HEK293T (cell line): ENCODE results near the gene ETV6.

Source experiments
- CTCF ChIA-PET: fragments of 350-600 bp; formaldehyde crosslinking; extraction: SDS; loops from one replicate; lab custom pipeline; 2021; ENCODE audit warnings: antibody characterized with exemption, inconsistent platforms; lab: Yijun Ruan, JAX
- POLR2A ChIA-PET: fragments of 350-600 bp; formaldehyde crosslinking; extraction: SDS; loops from one replicate; lab custom pipeline; 2020; ENCODE audit warnings: antibody characterized with exemption, inconsistent platforms; lab: Yijun Ruan, JAX
- DNase-seq: peaks from one replicate; pipeline ENCODE4 v3.0.0; 2012; ENCODE audit warnings: mixed read lengths; ENCODE audit errors: extremely low spot score
- ARNT ChIP-seq: fragments of 450-650 bp; IDR thresholded peaks from 2 replicates; pipeline ENCODE4 v1.6.1; 2017; ENCODE audit warnings: mild to moderate bottlenecking
- BHLHE40 ChIP-seq: fragments of 450-650 bp; IDR thresholded peaks from 2 replicates; pipeline ENCODE4 v1.6.1; 2016; ENCODE audit warnings: mild to moderate bottlenecking, moderate library complexity, borderline replicate concordance
- CTBP1 ChIP-seq: fragments of 450-650 bp; IDR thresholded peaks from 2 replicates; pipeline ENCODE4 v1.6.1; 2016; ENCODE audit warnings: borderline replicate concordance
- ELF4 ChIP-seq: fragments of 450-650 bp; IDR thresholded peaks from 2 replicates; pipeline ENCODE4 v1.6.1; 2017; ENCODE audit warnings: antibody characterized with exemption
- FOXA1 ChIP-seq: fragments of 450-650 bp; IDR thresholded peaks from 2 replicates; pipeline ENCODE4 v1.6.1; 2016; ENCODE audit warnings: mild to moderate bottlenecking
- FOXK2 ChIP-seq: fragments of 450-650 bp; IDR thresholded peaks from 2 replicates; pipeline ENCODE4 v1.6.1; 2016; ENCODE audit warnings: mild to moderate bottlenecking
- FOXM1 ChIP-seq: fragments of 450-650 bp; IDR thresholded peaks from 2 replicates; pipeline ENCODE4 v1.6.1; 2017; ENCODE audit warnings: mild to moderate bottlenecking, borderline replicate concordance
- HDGF ChIP-seq: fragments of 450-650 bp; IDR thresholded peaks from 2 replicates; pipeline ENCODE4 v1.6.1; 2017; ENCODE audit warnings: antibody characterized with exemption, borderline replicate concordance
- L3MBTL2 ChIP-seq: fragments of 450-650 bp; conservative IDR thresholded peaks from 2 replicates; pipeline ENCODE4 v1.6.1; 2016; ENCODE audit warnings: mild to moderate bottlenecking
- LEF1 ChIP-seq: fragments of 450-650 bp; IDR thresholded peaks from 2 replicates; pipeline ENCODE4 v1.6.1; 2017; ENCODE audit warnings: mild to moderate bottlenecking, borderline replicate concordance
- NFRKB ChIP-seq: fragments of 450-650 bp; IDR thresholded peaks from 2 replicates; pipeline ENCODE4 v1.6.1; 2016; ENCODE audit warnings: mild to moderate bottlenecking, moderate library complexity
- SP1 ChIP-seq: fragments of 450-650 bp; IDR thresholded peaks from 2 replicates; pipeline ENCODE4 v1.6.1; 2017
- SUZ12 ChIP-seq: fragments of 450-650 bp; IDR thresholded peaks from 2 replicates; pipeline ENCODE4 v1.6.1; 2016; ENCODE audit warnings: mild to moderate bottlenecking
- TARDBP ChIP-seq: fragments of 450-650 bp; IDR thresholded peaks from 2 replicates; pipeline ENCODE4 v1.6.1; 2016
- ZNF384 ChIP-seq: fragments of 450-650 bp; IDR thresholded peaks from 2 replicates; pipeline ENCODE4 v1.6.1; 2016
- TF ChIP-seq, protein P1 (sequence below): fragments of 450-650 bp; IDR thresholded peaks from 2 replicates; pipeline ENCODE4 v1.6.1; 2016

The ETV6 gene

DNA sequence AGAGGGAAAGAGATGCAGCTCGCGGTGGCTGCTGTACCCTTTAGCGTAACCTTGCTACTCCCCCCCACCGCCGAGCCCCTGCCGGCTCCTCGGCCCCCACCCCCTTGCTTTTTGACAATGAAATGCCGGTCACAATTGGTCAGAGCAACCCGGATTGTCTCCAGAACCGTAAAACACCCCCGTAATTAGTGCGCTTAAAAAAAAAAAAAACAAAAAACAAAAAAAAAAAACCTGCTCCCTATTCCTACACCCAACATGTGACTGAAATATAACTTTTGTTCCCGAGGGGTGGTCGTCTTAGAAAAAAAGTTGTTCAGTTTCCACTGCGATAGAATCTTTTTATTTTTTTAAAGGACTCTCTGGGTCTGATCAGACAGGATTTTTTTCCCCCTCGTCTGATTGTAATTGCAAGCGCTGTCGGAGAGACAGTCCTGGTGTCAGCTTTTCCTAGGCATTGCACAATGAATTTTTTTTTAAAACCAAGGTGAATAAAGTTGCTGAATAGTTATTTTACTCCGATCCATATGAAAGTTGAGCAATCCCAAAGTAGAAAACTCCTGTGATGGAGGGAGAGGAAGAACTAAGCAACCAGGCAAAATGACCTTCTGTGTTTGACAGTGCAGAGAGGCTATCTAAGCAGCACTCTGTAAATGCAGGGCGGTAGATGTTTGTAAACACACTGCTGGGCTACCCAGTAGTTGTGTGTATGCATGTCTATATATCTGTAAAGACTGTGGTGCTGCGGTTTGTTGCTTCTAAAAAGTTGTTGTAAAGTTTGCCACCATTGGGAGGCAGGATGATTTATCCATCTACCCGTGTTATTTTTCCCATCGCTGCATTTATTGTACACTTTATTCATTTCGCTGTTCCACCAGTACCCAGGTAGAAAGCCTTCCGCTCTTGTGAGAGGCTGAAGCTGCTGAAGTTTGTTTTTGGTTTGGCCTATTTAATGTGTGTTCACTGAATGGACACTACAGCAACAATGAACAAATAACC, 1.1 kb downstream of the ETV6 start:
- ChIA-PET CTCF (no interaction called here), POLR2A (interaction anchor here (1.2 kb wide), 1 partner anchor 14 kb away, joined by 3 read pairs; no protein-coding TSS in a partner anchor)
- no peak for DNase-seq
- peak; percentile 85 for TF ChIP-seq ZNF384
- no peak for TF ChIP-seq NFRKB

DNA sequence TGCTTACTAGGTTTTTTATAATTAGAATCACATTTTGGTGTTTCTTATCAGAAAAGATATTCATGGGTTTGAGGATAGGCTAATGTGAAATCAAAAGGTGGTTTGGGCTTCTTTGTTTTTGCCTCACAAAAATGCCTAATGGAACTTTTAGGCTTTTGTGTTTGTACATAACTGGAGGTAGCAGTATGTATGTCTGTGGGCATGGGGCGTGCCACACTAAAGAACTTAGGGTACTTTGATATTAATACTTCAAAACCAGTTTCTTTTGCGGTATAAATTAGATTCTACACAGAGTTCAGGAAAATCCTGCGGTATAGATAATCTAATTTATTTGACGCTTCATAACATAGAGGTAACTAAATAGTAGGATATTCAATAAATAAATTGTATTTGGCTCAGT, 1.9 kb downstream of the ETV6 start:
- DNase-seq = no peak
- TF ChIP-seq ARNT (no peak), SP1 (no peak), L3MBTL2 (no peak), CTBP1 (no peak), ZNF384 (no peak), NFRKB (no peak), FOXM1 (no peak)
- TF ChIP-seq, protein P1, sequence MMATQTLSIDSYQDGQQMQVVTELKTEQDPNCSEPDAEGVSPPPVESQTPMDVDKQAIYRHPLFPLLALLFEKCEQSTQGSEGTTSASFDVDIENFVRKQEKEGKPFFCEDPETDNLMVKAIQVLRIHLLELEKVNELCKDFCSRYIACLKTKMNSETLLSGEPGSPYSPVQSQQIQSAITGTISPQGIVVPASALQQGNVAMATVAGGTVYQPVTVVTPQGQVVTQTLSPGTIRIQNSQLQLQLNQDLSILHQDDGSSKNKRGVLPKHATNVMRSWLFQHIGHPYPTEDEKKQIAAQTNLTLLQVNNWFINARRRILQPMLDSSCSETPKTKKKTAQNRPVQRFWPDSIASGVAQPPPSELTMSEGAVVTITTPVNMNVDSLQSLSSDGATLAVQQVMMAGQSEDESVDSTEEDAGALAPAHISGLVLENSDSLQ = no peak
- ChIA-PET POLR2A (no interaction called here), CTCF (no interaction called here)

DNA sequence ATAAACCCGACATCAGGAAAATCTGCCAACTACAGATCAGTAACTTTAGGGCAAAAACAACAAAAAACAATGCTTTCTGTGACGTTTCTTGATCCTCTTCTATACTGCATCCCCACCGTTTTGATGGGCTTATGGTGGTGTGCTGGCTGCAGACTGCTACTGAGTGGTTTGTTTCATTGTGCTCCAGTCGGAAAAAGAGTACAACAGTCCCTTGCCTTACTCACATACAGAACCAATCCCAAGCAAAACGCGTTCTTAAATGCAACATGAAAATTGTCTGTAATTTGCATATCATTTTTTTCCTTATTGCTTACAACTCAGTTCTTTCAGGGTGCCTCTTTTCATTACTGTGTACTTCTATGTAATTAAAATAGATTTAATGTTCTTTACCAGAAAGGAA, 2.3 kb downstream of the ETV6 start:
- TF ChIP-seq ZNF384 = no peak
- no peak for TF ChIP-seq FOXK2
- no peak for TF ChIP-seq FOXM1
- no peak for TF ChIP-seq TARDBP
- TF ChIP-seq, protein P1 = no peak
- TF ChIP-seq LEF1 = no peak
- TF ChIP-seq FOXA1 = no peak
- no peak for TF ChIP-seq SP1
- no peak for TF ChIP-seq CTBP1
- TF ChIP-seq HDGF = no peak
- no peak for TF ChIP-seq ARNT
- no peak for TF ChIP-seq SUZ12
- TF ChIP-seq NFRKB = no peak
- TF ChIP-seq ELF4 = no peak
- no peak for DNase-seq
- ChIA-PET POLR2A (no interaction called here), CTCF (no interaction called here)

DNA sequence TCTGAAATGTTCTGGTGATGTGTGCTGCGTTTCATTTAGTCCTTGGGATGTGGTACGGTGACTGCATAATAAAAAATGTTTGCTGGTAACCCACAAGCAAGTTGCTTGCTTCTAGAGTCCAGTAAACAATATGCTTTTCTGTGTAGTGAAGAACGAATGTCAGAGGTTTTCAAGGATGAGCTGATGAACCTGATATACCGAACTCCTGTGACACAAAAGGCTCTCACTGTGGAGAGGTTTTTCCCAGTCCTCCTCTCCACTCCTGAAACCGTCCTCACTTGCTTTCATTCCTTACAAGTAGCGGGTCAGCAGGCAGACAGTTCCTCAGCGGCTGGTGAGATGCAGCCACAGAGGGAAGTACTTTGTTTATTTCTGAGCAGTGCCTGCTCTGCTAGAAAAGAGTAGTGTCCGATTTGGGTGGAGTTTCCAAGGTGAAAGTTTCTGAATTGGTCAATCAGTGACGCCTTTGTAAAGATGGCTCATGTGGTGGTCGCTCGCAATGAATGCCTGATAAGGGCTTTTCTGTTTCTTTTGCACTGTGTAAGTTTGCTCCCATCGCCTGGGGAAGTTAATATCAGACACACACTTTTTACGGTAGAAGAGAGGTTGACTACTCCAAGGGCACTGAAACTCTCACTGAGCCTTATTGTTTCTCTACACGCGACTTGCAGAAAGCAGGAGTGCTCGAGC, 3.0 kb downstream of the ETV6 start:
- no peak for DNase-seq
- TF ChIP-seq FOXK2 = no peak
- no peak for TF ChIP-seq LEF1
- TF ChIP-seq SP1 = no peak
- TF ChIP-seq BHLHE40 = no peak
- no peak for TF ChIP-seq ELF4
- TF ChIP-seq CTBP1 = no peak
- TF ChIP-seq NFRKB = no peak
- TF ChIP-seq L3MBTL2 = no peak
- TF ChIP-seq, protein P1 = no peak
- no peak for TF ChIP-seq ARNT
- no peak for TF ChIP-seq HDGF
- TF ChIP-seq SUZ12 = no peak
- no peak for TF ChIP-seq TARDBP
- POLR2A ChIA-PET = no interaction called here
- CTCF ChIA-PET = no interaction called here

DNA sequence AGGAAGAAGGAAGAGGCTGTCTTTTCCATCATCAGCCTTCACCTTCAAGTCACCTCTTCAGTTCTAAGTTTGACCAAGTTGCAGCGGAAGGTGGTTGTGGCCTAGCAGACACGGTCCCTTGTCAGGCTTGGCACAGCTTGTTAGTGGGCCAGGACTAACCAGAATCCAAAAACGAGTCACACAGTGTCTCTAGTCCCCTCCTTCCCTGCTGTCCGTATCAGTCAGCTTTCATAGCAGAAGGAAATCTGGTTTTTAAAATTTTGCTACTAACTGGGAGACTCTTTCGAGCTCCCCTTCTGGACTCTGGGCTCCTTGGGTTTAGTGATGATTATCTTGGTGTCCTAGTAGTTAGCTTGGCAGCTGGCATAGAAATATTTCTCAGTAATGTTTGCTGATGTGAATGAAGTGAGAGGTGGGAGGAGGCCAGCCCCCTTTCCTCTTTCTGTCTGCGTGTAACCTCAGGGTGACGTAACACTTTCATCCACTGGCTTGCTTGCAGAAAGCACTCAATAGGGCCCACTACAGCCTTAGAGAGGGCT, 3.8 kb downstream of the ETV6 start:
- no peak for DNase-seq
- TF ChIP-seq FOXA1 = no peak
- TF ChIP-seq ZNF384 = no peak
- TF ChIP-seq, protein P1 = no peak
- no peak for TF ChIP-seq NFRKB
- no peak for TF ChIP-seq ELF4
- POLR2A ChIA-PET = no interaction called here
- CTCF ChIA-PET = no interaction called here

DNA sequence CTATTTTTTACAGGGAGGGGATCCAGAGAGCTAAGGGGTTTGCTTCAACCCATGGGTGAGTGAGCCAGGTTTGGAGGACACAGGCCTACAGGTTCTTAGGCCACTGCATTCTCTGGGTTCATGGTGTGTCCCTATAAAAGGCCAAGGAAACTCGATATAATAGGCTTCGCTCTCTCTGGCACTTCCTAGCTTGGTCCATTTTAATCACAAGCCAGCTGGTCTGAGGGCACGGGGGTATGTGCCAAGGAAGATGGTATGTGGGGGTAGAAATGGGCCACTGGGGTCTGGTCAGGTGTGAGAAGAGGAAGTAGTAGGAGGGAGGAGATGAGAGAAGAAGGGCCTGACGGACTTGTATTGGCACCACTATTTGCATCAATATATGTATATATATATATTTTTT, 4.9 kb downstream of the ETV6 start:
- no peak for TF ChIP-seq FOXM1
- TF ChIP-seq FOXK2 = no peak
- TF ChIP-seq ARNT = no peak
- no peak for TF ChIP-seq TARDBP
- no peak for TF ChIP-seq FOXA1
- no peak for TF ChIP-seq BHLHE40
- no peak for TF ChIP-seq NFRKB
- TF ChIP-seq, protein P1 = no peak
- no peak for TF ChIP-seq SP1
- TF ChIP-seq ZNF384 = no peak
- no peak for TF ChIP-seq ELF4
- no peak for TF ChIP-seq LEF1
- TF ChIP-seq CTBP1 = no peak
- CTCF ChIA-PET = no interaction called here
- POLR2A ChIA-PET = no interaction called here
- no peak for DNase-seq
